Caco-2 (cell line): ENCODE results near the gene LRRC9. TPM values are rescaled to one million over a fixed set of nuclear protein-coding genes. Genes with fewer than 3 reads are reported as not detected.

Source experiments
- BruUV-seq: library from RNA; stranded (reverse); fragments of 400-500 nt; replicated peaks from 2 replicates; lab custom pipeline; 2021; lab: Mats Ljungman, UMichigan
- CTCF ChIA-PET: fragments of 300-600 bp; sonication (Branson Sonifier 250); formaldehyde crosslinking; loops from one replicate; lab custom pipeline; 2022; ENCODE audit warnings: antibody characterized with exemption; lab: Charles Lee
- POLR2A ChIA-PET: fragments of 300-600 bp; sonication (Branson Sonifier 250); formaldehyde crosslinking; loops from one replicate; lab custom pipeline; 2022; ENCODE audit warnings: antibody characterized with exemption; lab: Charles Lee
- DNase-seq, 2 experiments: peaks; one replicate each; pipeline versions ENCODE4 v3.0.0 to v3.0.0-alpha.2; 2020 to 2022
- H3K27me3 ChIP-seq: replicated peaks from 2 replicates; pipeline ENCODE4 v1.6.0; 2011; ENCODE audit warnings: low read length; ENCODE audit not compliant: control insufficient read depth, insufficient read depth
- H3K36me3 ChIP-seq: 2 replicates; pipeline ENCODE4 v1.5.1; 2011; ENCODE audit warnings: low read length; ENCODE audit not compliant: control insufficient read depth, insufficient read depth
- H3K4me1 ChIP-seq: fragments of 250-450 bp; sonication (Bioruptor Pico); 2 replicates; pipeline ENCODE4 v1.5.1; 2020; ENCODE audit warnings: mild to moderate bottlenecking
- H3K4me3 ChIP-seq: 2 replicates; pipeline ENCODE4 v1.5.1; 2011; ENCODE audit warnings: low read depth, mild to moderate bottlenecking, control low read depth, low read length
- H3K9me3 ChIP-seq: fragments of 250-450 bp; sonication (Bioruptor Pico); 2 replicates; pipeline ENCODE4 v1.5.1; 2020; ENCODE audit warnings: mild to moderate bottlenecking, moderate library complexity
- H3K27ac Mint-ChIP-seq: one replicate; pipeline ENCODE4 v1.8.0; 2022; ENCODE audit warnings: mixed read lengths; ENCODE audit not compliant: unreplicated experiment
- H3K27me3 Mint-ChIP-seq: one replicate; pipeline ENCODE4 v1.8.0; 2022; ENCODE audit warnings: mixed read lengths; ENCODE audit not compliant: insufficient read depth, unreplicated experiment
- H3K36me3 Mint-ChIP-seq: one replicate; pipeline ENCODE4 v1.8.0; 2022; ENCODE audit warnings: mild to moderate bottlenecking, mixed read lengths; ENCODE audit not compliant: insufficient read depth, unreplicated experiment
- H3K4me1 Mint-ChIP-seq: one replicate; pipeline ENCODE4 v1.8.0; 2022; ENCODE audit warnings: low read depth, mixed read lengths; ENCODE audit not compliant: unreplicated experiment
- H3K4me3 Mint-ChIP-seq: one replicate; pipeline ENCODE4 v1.8.0; 2022; ENCODE audit warnings: mild to moderate bottlenecking, moderate library complexity, mixed read lengths; ENCODE audit not compliant: unreplicated experiment
- H3K9me3 Mint-ChIP-seq: one replicate; pipeline ENCODE4 v1.8.0; 2022; ENCODE audit warnings: mixed read lengths; ENCODE audit not compliant: unreplicated experiment
- intact Hi-C: fragments of 100-400 bp; cut with micrococcal nuclease; formaldehyde crosslinking; loops from one replicate; pipeline ENCODE4 v1.10.0; 2022; ENCODE audit not compliant: unreplicated experiment
- total RNA-seq: library from RNA; stranded (reverse); gene quantifications from 2 replicates; pipeline ENCODE4 v1.2.3, GENCODE V29; 2022
- TF ChIP-seq, protein P1 (sequence below), 2 experiments: fragments of 200-600 bp in 1 of 2; IDR thresholded peaks; 1 replicate in 1 of 2; 2 replicates in 1 of 2; pipeline versions ENCODE4 v1.5.1 to v1.8.0; 2011 to 2022; ENCODE audit warnings: antibody characterized with exemption in 1 of 2, control low read depth in 1 of 2, inconsistent platforms in 1 of 2, low read depth in 1 of 2, low read length in 1 of 2, mild to moderate bottlenecking in 1 of 2, moderate library complexity in 1 of 2; ENCODE audit not compliant: insufficient read depth in 1 of 2, severe bottlenecking in 1 of 2, unreplicated experiment in 1 of 2

LRRC9 gene
- total RNA-seq, 1 experiment from 2014 or later, result 1.2 TPM

- Histone ChIP-seq H3K9me3 (peaks cover 7% of the 10 kb centered on the region; the same call in 1 of the 2 replicates), H3K27me3 (no peaks in the 10 kb centered on the region), H3K4me3 (no peak overlapping the region), H3K36me3 (no peaks in the 10 kb centered on the region), H3K4me1 (no peaks in the 10 kb centered on the region)
- Mint-ChIP-seq H3K4me3 (no peak overlapping the region), H3K9me3 (peaks cover 19% of the 10 kb centered on the region), H3K27ac (no peak overlapping the region), H3K36me3 (no peaks in the 10 kb centered on the region), H3K4me1 (peaks cover under 1% of the 10 kb centered on the region), H3K27me3 (no peaks in the 10 kb centered on the region)
- intact Hi-C loops, result no loop called here
- ChIA-PET CTCF (no interaction called here), POLR2A (no interaction called here)
- TF ChIP-seq, protein P1, sequence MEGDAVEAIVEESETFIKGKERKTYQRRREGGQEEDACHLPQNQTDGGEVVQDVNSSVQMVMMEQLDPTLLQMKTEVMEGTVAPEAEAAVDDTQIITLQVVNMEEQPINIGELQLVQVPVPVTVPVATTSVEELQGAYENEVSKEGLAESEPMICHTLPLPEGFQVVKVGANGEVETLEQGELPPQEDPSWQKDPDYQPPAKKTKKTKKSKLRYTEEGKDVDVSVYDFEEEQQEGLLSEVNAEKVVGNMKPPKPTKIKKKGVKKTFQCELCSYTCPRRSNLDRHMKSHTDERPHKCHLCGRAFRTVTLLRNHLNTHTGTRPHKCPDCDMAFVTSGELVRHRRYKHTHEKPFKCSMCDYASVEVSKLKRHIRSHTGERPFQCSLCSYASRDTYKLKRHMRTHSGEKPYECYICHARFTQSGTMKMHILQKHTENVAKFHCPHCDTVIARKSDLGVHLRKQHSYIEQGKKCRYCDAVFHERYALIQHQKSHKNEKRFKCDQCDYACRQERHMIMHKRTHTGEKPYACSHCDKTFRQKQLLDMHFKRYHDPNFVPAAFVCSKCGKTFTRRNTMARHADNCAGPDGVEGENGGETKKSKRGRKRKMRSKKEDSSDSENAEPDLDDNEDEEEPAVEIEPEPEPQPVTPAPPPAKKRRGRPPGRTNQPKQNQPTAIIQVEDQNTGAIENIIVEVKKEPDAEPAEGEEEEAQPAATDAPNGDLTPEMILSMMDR (IDR thresholded peaks at IDR 0.05; ENCODE audit: insufficient read depth in 1 of 2, low read depth in 1 of 2, low read length in 1 of 2, severe bottlenecking in 1 of 2, unreplicated experiment in 1 of 2), result no peak
- no peak for DNase-seq
- no TSS peak for BruUV-seq
Measured at GRCh38 chr14:59997449-59997848, 77.5 kb downstream of the LRRC9 start.

GRCh38 chr14:59997966-59998365 is 78.0 kb downstream of the LRRC9 start:
- Mint-ChIP-seq H3K4me3 (no peak overlapping the region), H3K4me1 (peaks cover 6% of the 10 kb centered on the region), H3K9me3 (peaks cover 19% of the 10 kb centered on the region), H3K27me3 (no peaks in the 10 kb centered on the region), H3K27ac (no peak overlapping the region), H3K36me3 (no peaks in the 10 kb centered on the region)
- H3K36me3 ChIP-seq, result no peaks in the 10 kb centered on the region
- TF ChIP-seq, protein P1 (IDR thresholded peaks at IDR 0.05; ENCODE audit: insufficient read depth in 1 of 2, low read depth in 1 of 2, low read length in 1 of 2, severe bottlenecking in 1 of 2, unreplicated experiment in 1 of 2), result no peak
- peaks cover 7% of the 10 kb centered on the region; the same call in 1 of the 2 replicates for H3K9me3 ChIP-seq
- no peak for DNase-seq
- no peak overlapping the region for H3K4me3 ChIP-seq
- BruUV-seq, result no TSS peak
- POLR2A ChIA-PET, result no interaction called here
- intact Hi-C loops, result no loop called here
- H3K27me3 ChIP-seq, result no peaks in the 10 kb centered on the region
- peaks cover 4% of the 10 kb centered on the region for H3K4me1 ChIP-seq
- CTCF ChIA-PET, result no interaction called here

- CTCF ChIA-PET, result no interaction called here
- peaks cover 7% of the 10 kb centered on the region for H3K4me1 Mint-ChIP-seq
- H3K27me3 Mint-ChIP-seq, result no peaks in the 10 kb centered on the region
- H3K9me3 ChIP-seq, result peaks cover 7% of the 10 kb centered on the region; the same call in 1 of the 2 replicates
- no peak overlapping the region for H3K4me3 ChIP-seq
- peaks cover 19% of the 10 kb centered on the region for H3K9me3 Mint-ChIP-seq
- peaks cover 10% of the 10 kb centered on the region for H3K4me1 ChIP-seq
- TF ChIP-seq, protein P1 (IDR thresholded peaks at IDR 0.05; ENCODE audit: insufficient read depth in 1 of 2, low read depth in 1 of 2, low read length in 1 of 2, severe bottlenecking in 1 of 2, unreplicated experiment in 1 of 2), result no peak
- no TSS peak for BruUV-seq
- H3K36me3 Mint-ChIP-seq, result no peaks in the 10 kb centered on the region
- no peaks in the 10 kb centered on the region for H3K27me3 ChIP-seq
- POLR2A ChIA-PET, result no interaction called here
- H3K36me3 ChIP-seq, result no peaks in the 10 kb centered on the region
- H3K4me3 Mint-ChIP-seq, result no peak overlapping the region
- no peak for DNase-seq
- intact Hi-C loops, result no loop called here
- no peak overlapping the region for H3K27ac Mint-ChIP-seq
Measured at GRCh38 chr14:59998564-59998963, 78.6 kb downstream of the LRRC9 start.
